Activated CD8-positive, alpha-beta T cell treated with anti-CD3 and anti-CD28 coated beads for 36 hours (primary cell): ENCODE measurements around the gene C2orf15. TPM values are rescaled to one million over a fixed set of nuclear protein-coding genes. Genes with fewer than 3 reads are reported as not detected.
"Not testable (repeated sequence)": the region's sequence is repeated elsewhere in the genome, so short reads cannot be mapped to it uniquely, and the experiment has no call there.

Source experiments
- ATAC-seq: fragments of 200-7000 bp; cut with Tn5 transposase; one replicate; pipeline ENCODE4 v1.10.0; 2021; ENCODE audit warnings: mild to moderate bottlenecking, moderate library complexity
- CTCF ChIA-PET: fragments of 350-600 bp; sonication (Branson Sonifier 250); formaldehyde crosslinking; loops from one replicate; lab custom pipeline; 2021; ENCODE audit warnings: antibody characterized with exemption; lab: Charles Lee
- POLR2A ChIA-PET: fragments of 350-600 bp; sonication (Branson Sonifier 250); formaldehyde crosslinking; loops from one replicate; lab custom pipeline; 2021; ENCODE audit warnings: antibody characterized with exemption; lab: Charles Lee
- DNase-seq: peaks from one replicate; pipeline ENCODE4 v3.0.0-alpha.2; 2020
- H3K27ac Mint-ChIP-seq: one replicate; pipeline ENCODE4 v1.8.0; 2021; ENCODE audit warnings: mild to moderate bottlenecking, mixed read lengths
- H3K27me3 Mint-ChIP-seq: one replicate; pipeline ENCODE4 v1.8.0; 2021; ENCODE audit warnings: mixed read lengths
- H3K36me3 Mint-ChIP-seq: one replicate; pipeline ENCODE4 v1.8.0; 2021; ENCODE audit warnings: low read depth, mixed read lengths
- H3K4me1 Mint-ChIP-seq: one replicate; pipeline ENCODE4 v1.8.0; 2021; ENCODE audit warnings: low read depth, mixed read lengths
- H3K4me3 Mint-ChIP-seq: one replicate; pipeline ENCODE4 v1.8.0; 2021; ENCODE audit warnings: mild to moderate bottlenecking, moderate library complexity, mixed read lengths
- H3K9me3 Mint-ChIP-seq: one replicate; pipeline ENCODE4 v1.8.0; 2021; ENCODE audit warnings: mixed read lengths
- CTCF ChIP-seq: fragments of 200-600 bp; IDR thresholded peaks from one replicate; pipeline ENCODE4 v1.8.0; 2022; ENCODE audit warnings: antibody characterized with exemption, mild to moderate bottlenecking
- intact Hi-C: fragments of 100-400 bp; cut with micrococcal nuclease; formaldehyde crosslinking; loops from one replicate; pipeline ENCODE4 v1.10.0; 2022
- total RNA-seq, 2 experiments: library from RNA; stranded (reverse); gene quantifications; one replicate each; pipeline ENCODE4 v1.2.3, GENCODE V29; 2021

C2orf15 gene
- total RNA-seq, 2 experiments from 2014 or later: 1.4 to 1.5 TPM

GRCh38 chr2:99111236-99111635, 30.3 kb upstream of the C2orf15 start:
- DNase-seq (no peak), ATAC-seq (no peak)
- no peaks in the 10 kb centered on the region for H3K36me3 Mint-ChIP-seq
- H3K4me1 Mint-ChIP-seq: no peaks in the 10 kb centered on the region
- no peaks in the 10 kb centered on the region for H3K9me3 Mint-ChIP-seq
- ChIA-PET POLR2A (no interaction called here), CTCF (no interaction called here)
- intact Hi-C loops: no loop called here
- no peak overlapping the region for H3K27ac Mint-ChIP-seq
- no peak overlapping the region for H3K4me3 Mint-ChIP-seq
- TF ChIP-seq CTCF: no peak
- no peaks in the 10 kb centered on the region for H3K27me3 Mint-ChIP-seq

- CTCF ChIA-PET: no interaction called here
- POLR2A ChIA-PET: no interaction called here
- Mint-ChIP-seq H3K4me1 (no peaks in the 10 kb centered on the region), H3K27me3 (no peaks in the 10 kb centered on the region), H3K36me3 (no peaks in the 10 kb centered on the region), H3K9me3 (no peaks in the 10 kb centered on the region), H3K4me3 (no peak overlapping the region), H3K27ac (no peak overlapping the region)
- no peak for DNase-seq
- no peak for ATAC-seq
- intact Hi-C loops: no loop called here
- TF ChIP-seq CTCF: no peak
Measured at GRCh38 chr2:99111945-99112344, 29.6 kb upstream of the C2orf15 start.

- CTCF ChIA-PET: no interaction called here
- DNase-seq (no peak), ATAC-seq (no peak)
- Mint-ChIP-seq H3K4me3 (no peak overlapping the region), H3K4me1 (no peaks in the 10 kb centered on the region), H3K27me3 (no peaks in the 10 kb centered on the region), H3K9me3 (no peaks in the 10 kb centered on the region), H3K27ac (no peak overlapping the region), H3K36me3 (no peaks in the 10 kb centered on the region)
- POLR2A ChIA-PET: no interaction called here
- intact Hi-C loops: no loop called here
- no peak for TF ChIP-seq CTCF
Measured at GRCh38 chr2:99112617-99113016, 28.9 kb upstream of the C2orf15 start.

GRCh38 chr2:99127981-99128380, 13.5 kb upstream of the C2orf15 start:
- POLR2A ChIA-PET: no interaction called here
- CTCF ChIA-PET: no interaction called here
- Mint-ChIP-seq H3K27ac (no peak overlapping the region), H3K9me3 (peaks cover 59% of the 10 kb centered on the region), H3K27me3 (no peaks in the 10 kb centered on the region), H3K36me3 (peaks cover 59% of the 10 kb centered on the region), H3K4me3 (no peak overlapping the region), H3K4me1 (no peaks in the 10 kb centered on the region)
- DNase-seq: no peak
- ATAC-seq: no peak
- no peak for TF ChIP-seq CTCF
- intact Hi-C loops: no loop called here

GRCh38 chr2:99135044-99135556, 6.4 kb upstream of the C2orf15 start:
- intact Hi-C loops, ATAC-seq, POLR2A ChIA-PET, DNase-seq, H3K4me3 Mint-ChIP-seq, H3K27ac Mint-ChIP-seq, CTCF ChIA-PET, H3K27me3 Mint-ChIP-seq: not testable (repeated sequence)
- Mint-ChIP-seq H3K36me3 (peaks cover 47% of the 10 kb centered on the region), H3K9me3 (peaks cover 43% of the 10 kb centered on the region), H3K4me1 (peaks cover 11% of the 10 kb centered on the region)
